ENCODE data around the gene C2CD5. TPM values are rescaled to one million over a fixed set of nuclear protein-coding genes. Genes with fewer than 3 reads are reported as not detected.

Gene C2CD5
- total RNA-seq, 1 donor from 2014 or later: 22.4 TPM

GRCh38 chr12:22431693-22432251 is 112.6 kb downstream of the C2CD5 start:
- no peak for TF ChIP-seq CTCF (IDR thresholded peaks at IDR 0.05; ENCODE audit: unreplicated experiment)
- Mint-ChIP-seq H3K4me1 (ENCODE audit: unreplicated experiment) (no peaks in the 10 kb centered on the region), H3K27me3 (ENCODE audit: unreplicated experiment) (peaks cover 1% of the 10 kb centered on the region), H3K9me3 (ENCODE audit: unreplicated experiment) (no peaks in the 10 kb centered on the region), H3K4me3 (ENCODE audit: unreplicated experiment) (no peak overlapping the region), H3K27ac (ENCODE audit: unreplicated experiment) (no peak overlapping the region), H3K36me3 (ENCODE audit: low read depth, unreplicated experiment) (no peaks in the 10 kb centered on the region)
- no peak for DNase-seq (ENCODE audit: low spot score)

- Mint-ChIP-seq H3K4me1 (ENCODE audit: unreplicated experiment) (no peaks in the 10 kb centered on the region), H3K27me3 (ENCODE audit: unreplicated experiment) (peaks cover 3% of the 10 kb centered on the region), H3K36me3 (ENCODE audit: low read depth, unreplicated experiment) (no peaks in the 10 kb centered on the region), H3K9me3 (ENCODE audit: unreplicated experiment) (no peaks in the 10 kb centered on the region), H3K27ac (ENCODE audit: unreplicated experiment) (no peak overlapping the region), H3K4me3 (ENCODE audit: unreplicated experiment) (no peak overlapping the region)
- no peak for DNase-seq (ENCODE audit: low spot score)
- TF ChIP-seq CTCF (IDR thresholded peaks at IDR 0.05; ENCODE audit: unreplicated experiment): no peak
These were observed 127.5 kb downstream of the C2CD5 start for GRCh38 chr12:22416801-22417200.

GRCh38 chr12:22415342-22416309 is 128.7 kb downstream of the C2CD5 start:
- no peak for DNase-seq (ENCODE audit: low spot score)
- Mint-ChIP-seq H3K4me3 (ENCODE audit: unreplicated experiment) (no peak overlapping the region), H3K27ac (ENCODE audit: unreplicated experiment) (no peak overlapping the region), H3K4me1 (ENCODE audit: unreplicated experiment) (no peaks in the 10 kb centered on the region), H3K27me3 (ENCODE audit: unreplicated experiment) (peaks cover 3% of the 10 kb centered on the region), H3K9me3 (ENCODE audit: unreplicated experiment) (no peaks in the 10 kb centered on the region), H3K36me3 (ENCODE audit: low read depth, unreplicated experiment) (no peaks in the 10 kb centered on the region)
- TF ChIP-seq CTCF (IDR thresholded peaks at IDR 0.05; ENCODE audit: unreplicated experiment): no peak

GRCh38 chr12:22414742-22415141 is 129.6 kb downstream of the C2CD5 start:
- Mint-ChIP-seq H3K36me3 (ENCODE audit: low read depth, unreplicated experiment) (no peaks in the 10 kb centered on the region), H3K4me3 (ENCODE audit: unreplicated experiment) (no peak overlapping the region), H3K27ac (ENCODE audit: unreplicated experiment) (no peak overlapping the region), H3K9me3 (ENCODE audit: unreplicated experiment) (no peaks in the 10 kb centered on the region), H3K4me1 (ENCODE audit: unreplicated experiment) (no peaks in the 10 kb centered on the region), H3K27me3 (ENCODE audit: unreplicated experiment) (peaks cover 3% of the 10 kb centered on the region)
- no peak for TF ChIP-seq CTCF (IDR thresholded peaks at IDR 0.05; ENCODE audit: unreplicated experiment)
- DNase-seq (ENCODE audit: low spot score): no peak

- no peaks in the 10 kb centered on the region for H3K36me3 Mint-ChIP-seq (ENCODE audit: low read depth, unreplicated experiment)
- no peaks in the 10 kb centered on the region for H3K4me1 Mint-ChIP-seq (ENCODE audit: unreplicated experiment)
- DNase-seq (ENCODE audit: low spot score): no peak
- no peak for TF ChIP-seq CTCF (IDR thresholded peaks at IDR 0.05; ENCODE audit: unreplicated experiment)
- H3K4me3 Mint-ChIP-seq (ENCODE audit: unreplicated experiment): no peak overlapping the region
- no peaks in the 10 kb centered on the region for H3K9me3 Mint-ChIP-seq (ENCODE audit: unreplicated experiment)
- H3K27me3 Mint-ChIP-seq (ENCODE audit: unreplicated experiment): peaks cover 6% of the 10 kb centered on the region
- H3K27ac Mint-ChIP-seq (ENCODE audit: unreplicated experiment): no peak overlapping the region
These were observed 130.8 kb downstream of the C2CD5 start for GRCh38 chr12:22413592-22413991.

All from endothelial cell (in vitro differentiated cells).